Mesenchymal stem cell (in vitro differentiated cells and primary cell): Measurements from ENCODE around the gene CBX4.

Experiments used
- DNase-seq: peaks from one replicate; pipeline ENCODE4 v3.0.0-alpha.2; 2013
- H2AFZ ChIP-seq: one replicate; pipeline ENCODE4 v1.6.1; 2013; ENCODE audit warnings: low read depth, mild to moderate bottlenecking, control low read depth, inconsistent platforms, low read length, moderate library complexity
- H2AK5ac ChIP-seq: 2 replicates; pipeline ENCODE4 v1.6.1; 2013; ENCODE audit warnings: low read length, moderate library complexity, mild to moderate bottlenecking, inconsistent platforms; ENCODE audit not compliant: severe bottlenecking
- H2BK120ac ChIP-seq: one replicate; pipeline ENCODE4 v1.6.1; 2013; ENCODE audit warnings: low read depth, mild to moderate bottlenecking, inconsistent platforms, low read length, moderate library complexity
- H2BK12ac ChIP-seq, 2 experiments: one replicate each; pipeline ENCODE4 v1.6.1; 2013; ENCODE audit warnings: inconsistent platforms in 2 of 2, low read length in 2 of 2, mild to moderate bottlenecking in 2 of 2, moderate library complexity in 2 of 2, control low read depth in 1 of 2
- H2BK15ac ChIP-seq: one replicate; pipeline ENCODE4 v1.6.1; 2013; ENCODE audit warnings: mild to moderate bottlenecking, low read depth, inconsistent platforms; ENCODE audit not compliant: poor library complexity, severe bottlenecking
- H2BK5ac ChIP-seq: 2 replicates; pipeline ENCODE4 v1.6.1; 2013; ENCODE audit warnings: low read depth, mild to moderate bottlenecking, low read length, control low read depth, inconsistent platforms; ENCODE audit not compliant: poor library complexity, severe bottlenecking
- H3K14ac ChIP-seq, 2 experiments: one replicate each; pipeline ENCODE4 v1.6.1; 2013; ENCODE audit warnings: inconsistent platforms in 2 of 2, low read length in 2 of 2, control low read depth in 1 of 2, mild to moderate bottlenecking in 1 of 2, moderate library complexity in 1 of 2
- H3K18ac ChIP-seq, 2 experiments: one replicate each; pipeline ENCODE4 v1.6.1; 2013; ENCODE audit warnings: inconsistent platforms in 2 of 2, low read length in 2 of 2, control low read depth in 1 of 2, low read depth in 1 of 2, mild to moderate bottlenecking in 1 of 2
- H3K23ac ChIP-seq, 2 experiments: one replicate each; pipeline ENCODE4 v1.6.1; 2013; ENCODE audit warnings: inconsistent platforms in 2 of 2, low read length in 2 of 2, mild to moderate bottlenecking in 2 of 2, moderate library complexity in 2 of 2, control low read depth in 1 of 2
- H3K27ac ChIP-seq: 2 replicates; pipeline ENCODE4 v1.5.1; 2013; ENCODE audit warnings: mild to moderate bottlenecking, moderate library complexity, low read length, control low read depth, inconsistent platforms; ENCODE audit not compliant: poor library complexity, severe bottlenecking
- H3K27me3 ChIP-seq, 2 experiments: 2 replicates each; pipeline versions ENCODE4 v1.6.1 to v1.7.0; 2013; ENCODE audit warnings: low read length in 2 of 2, mild to moderate bottlenecking in 2 of 2, moderate library complexity in 2 of 2, control low read depth in 1 of 2, inconsistent platforms in 1 of 2; ENCODE audit not compliant: control insufficient read depth in 1 of 2, insufficient read depth in 1 of 2
- H3K36me3 ChIP-seq, 2 experiments: 2 replicates each; pipeline versions ENCODE4 v1.6.1 to v1.7.0; 2013; ENCODE audit warnings: low read length in 2 of 2, control low read depth in 1 of 2, inconsistent platforms in 1 of 2, low read depth in 1 of 2, mild to moderate bottlenecking in 1 of 2; ENCODE audit not compliant: insufficient read depth in 2 of 2, control insufficient read depth in 1 of 2
- H3K4ac ChIP-seq, 2 experiments: one replicate each; pipeline ENCODE4 v1.6.1; 2013; ENCODE audit warnings: inconsistent platforms in 2 of 2, low read length in 2 of 2, mild to moderate bottlenecking in 2 of 2, moderate library complexity in 2 of 2, control low read depth in 1 of 2, low read depth in 1 of 2
- H3K4me1 ChIP-seq: 2 replicates; pipeline ENCODE4 v1.6.1; 2013; ENCODE audit warnings: low read depth, low read length, control low read depth; ENCODE audit not compliant: control insufficient read depth, insufficient read depth
- H3K4me2 ChIP-seq: 2 replicates; pipeline ENCODE4 v1.6.1; 2013; ENCODE audit warnings: low read length, mild to moderate bottlenecking, inconsistent platforms; ENCODE audit not compliant: poor library complexity, severe bottlenecking
- H3K4me3 ChIP-seq, 2 experiments: 2 replicates each; pipeline versions ENCODE4 v1.5.1 to v1.7.0; 2013; ENCODE audit warnings: low read length in 2 of 2, mild to moderate bottlenecking in 2 of 2, control low read depth in 1 of 2, low read depth in 1 of 2; ENCODE audit not compliant: insufficient read depth in 1 of 2
- H3K79me1 ChIP-seq: replicated peaks from 2 replicates; pipeline ENCODE4 v1.6.1; 2013; ENCODE audit warnings: mild to moderate bottlenecking, control low read depth, low read length, inconsistent platforms; ENCODE audit not compliant: poor library complexity, severe bottlenecking
- H3K9ac ChIP-seq: 2 replicates; pipeline ENCODE4 v1.7.0; 2013; ENCODE audit warnings: mild to moderate bottlenecking, low read length, moderate library complexity
- H3K9me3 ChIP-seq: 2 replicates; pipeline ENCODE4 v1.7.0; 2013; ENCODE audit warnings: mild to moderate bottlenecking, low read length; ENCODE audit not compliant: control insufficient read depth
- H4K8ac ChIP-seq: one replicate; pipeline ENCODE4 v1.6.1; 2013; ENCODE audit warnings: inconsistent platforms, mild to moderate bottlenecking, low read length, moderate library complexity
- H4K91ac ChIP-seq: one replicate; pipeline ENCODE4 v1.6.1; 2013; ENCODE audit warnings: mild to moderate bottlenecking, low read length, inconsistent platforms
- WGBS: methylation state at CpG from one replicate; pipeline ENCODE4 v1.1.7; 2013; ENCODE audit warnings: mixed read lengths; 5-methylcytosine and 5-hydroxymethylcytosine counted together

The CBX4 gene

GRCh38 chr17:79873583-79873982 lies 34.3 kb upstream of the CBX4 start:
- WGBS, result 88% methylated on average over 7 of the region's 9 CpGs
- H3K14ac ChIP-seq, result no peak overlapping the region
- H3K4ac ChIP-seq, result no peak overlapping the region
- H4K8ac ChIP-seq, result no peak overlapping the region
- H2BK12ac ChIP-seq, result no peak overlapping the region
- no peak overlapping the region for H3K27ac ChIP-seq
- H3K36me3 ChIP-seq, result no peaks in the 10 kb centered on the region
- no peak overlapping the region for H2AK5ac ChIP-seq
- no peaks in the 10 kb centered on the region for H3K79me1 ChIP-seq
- no peaks in the 10 kb centered on the region for H3K9me3 ChIP-seq
- H2AFZ ChIP-seq, result no peak overlapping the region
- no peak for DNase-seq
- H3K4me2 ChIP-seq, result no peak overlapping the region
- no peaks in the 10 kb centered on the region for H3K4me1 ChIP-seq
- no peak overlapping the region for H3K18ac ChIP-seq
- H3K27me3 ChIP-seq, result peaks cover 9 to 61% of the 10 kb centered on the region in 2 experiments
- H2BK120ac ChIP-seq, result no peak overlapping the region
- no peak overlapping the region for H3K23ac ChIP-seq
- no peak overlapping the region for H3K9ac ChIP-seq
- no peak overlapping the region for H2BK5ac ChIP-seq
- H4K91ac ChIP-seq, result no peak overlapping the region
- H2BK15ac ChIP-seq, result no peak overlapping the region
- H3K4me3 ChIP-seq, result no peak overlapping the region

- Histone ChIP-seq H3K79me1 (no peaks in the 10 kb centered on the region), H4K91ac (no peak overlapping the region), H3K4me1 (no peaks in the 10 kb centered on the region), H3K23ac (no peak overlapping the region), H3K18ac (no peak overlapping the region), H3K9ac (no peak overlapping the region), H2BK15ac (no peak overlapping the region), H2BK5ac (no peak overlapping the region), H3K27me3 (peaks cover 9 to 54% of the 10 kb centered on the region in 2 experiments), H3K9me3 (no peaks in the 10 kb centered on the region), H3K4ac (no peak overlapping the region), H3K27ac (no peak overlapping the region), H2AFZ (no peak overlapping the region), H3K36me3 (no peaks in the 10 kb centered on the region), H2AK5ac (no peak overlapping the region), H3K4me2 (no peak overlapping the region), H2BK12ac (no peak overlapping the region), H4K8ac (no peak overlapping the region), H2BK120ac (no peak overlapping the region), H3K14ac (no peak overlapping the region), H3K4me3 (no peak overlapping the region)
- no peak for DNase-seq
- WGBS, result 90% methylated on average over 10 of the region's 10 CpGs
Measured at GRCh38 chr17:79872762-79873161, 33.5 kb upstream of the CBX4 start.

- H3K9ac ChIP-seq, result no peak overlapping the region
- H3K27ac ChIP-seq, result no peak overlapping the region
- no peak overlapping the region for H3K4me3 ChIP-seq
- peaks cover 9 to 49% of the 10 kb centered on the region in 2 experiments for H3K27me3 ChIP-seq
- H3K4me1 ChIP-seq, result peaks cover 3% of the 10 kb centered on the region
- H2BK12ac ChIP-seq, result no peak overlapping the region
- no peak overlapping the region for H2AK5ac ChIP-seq
- no peak overlapping the region for H3K4me2 ChIP-seq
- no peak overlapping the region for H2BK15ac ChIP-seq
- DNase-seq, result no peak
- H3K18ac ChIP-seq, result no peak overlapping the region
- H3K36me3 ChIP-seq, result no peaks in the 10 kb centered on the region
- no peak overlapping the region for H3K23ac ChIP-seq
- H2BK120ac ChIP-seq, result no peak overlapping the region
- H3K14ac ChIP-seq, result peak overlapping the region in 1 of 2 experiments; percentile 79
- no peak overlapping the region for H4K8ac ChIP-seq
- H3K79me1 ChIP-seq, result no peaks in the 10 kb centered on the region
- no peaks in the 10 kb centered on the region for H3K9me3 ChIP-seq
- H2AFZ ChIP-seq, result no peak overlapping the region
- 97% methylated on average over 17 of the region's 18 CpGs for WGBS
- no peak overlapping the region for H2BK5ac ChIP-seq
- no peak overlapping the region for H4K91ac ChIP-seq
- H3K4ac ChIP-seq, result no peak overlapping the region
Measured at GRCh38 chr17:79871131-79871530, 31.9 kb upstream of the CBX4 start.

- Histone ChIP-seq H3K4me3 (no peak overlapping the region), H2AFZ (no peak overlapping the region), H3K4me1 (peaks cover 3% of the 10 kb centered on the region), H3K14ac (no peak overlapping the region), H2BK12ac (no peak overlapping the region), H4K91ac (no peak overlapping the region), H3K4ac (no peak overlapping the region), H2AK5ac (no peak overlapping the region), H2BK5ac (no peak overlapping the region), H3K4me2 (no peak overlapping the region), H3K79me1 (no peaks in the 10 kb centered on the region), H3K36me3 (no peaks in the 10 kb centered on the region), H3K9me3 (no peaks in the 10 kb centered on the region), H2BK15ac (no peak overlapping the region), H3K27me3 (peaks cover 14 to 54% of the 10 kb centered on the region in 2 experiments), H3K27ac (no peak overlapping the region), H3K23ac (no peak overlapping the region), H3K9ac (no peak overlapping the region), H3K18ac (no peak overlapping the region), H2BK120ac (no peak overlapping the region), H4K8ac (no peak overlapping the region)
- WGBS, result 91% methylated on average over 15 of the region's 15 CpGs
- DNase-seq, result no peak
Measured at GRCh38 chr17:79870540-79870939, 31.3 kb upstream of the CBX4 start.
